MCF 10A (cell line): Measurements from ENCODE around the gene ODAD4. TPM values are rescaled to one million over a fixed set of nuclear protein-coding genes. Genes with fewer than 3 reads are reported as not detected.

Experiments
- BruUV-seq: library from RNA; stranded (reverse); fragments of 400-500 nt; replicated peaks from 2 replicates; lab custom pipeline; 2021; lab: Mats Ljungman, UMichigan
- CTCF ChIA-PET: fragments of 300-600 bp; sonication (Branson Sonifier 250); formaldehyde crosslinking; extraction: SDS; loops from one replicate; lab custom pipeline; 2021; ENCODE audit warnings: antibody characterized with exemption, inconsistent platforms; lab: Yijun Ruan, JAX
- POLR2A ChIA-PET: fragments of 300-600, 350-650 bp; sonication (Branson Sonifier 250); formaldehyde crosslinking; extraction: SDS; loops from one replicate; lab custom pipeline; 2020; ENCODE audit warnings: antibody characterized with exemption, inconsistent platforms; lab: Yijun Ruan, JAX
- DNase-seq: peaks from one replicate; pipeline ENCODE4 v3.0.0-alpha.2; 2018; ENCODE audit not compliant: unreplicated experiment
- H3K27ac Mint-ChIP-seq: one replicate; pipeline ENCODE4 v1.8.0; 2022; ENCODE audit warnings: mild to moderate bottlenecking, low read depth, mixed read lengths; ENCODE audit not compliant: unreplicated experiment
- H3K27me3 Mint-ChIP-seq: one replicate; pipeline ENCODE4 v1.8.0; 2022; ENCODE audit warnings: mixed read lengths; ENCODE audit not compliant: insufficient read depth, unreplicated experiment
- H3K36me3 Mint-ChIP-seq: one replicate; pipeline ENCODE4 v1.8.0; 2022; ENCODE audit warnings: mild to moderate bottlenecking, moderate library complexity, mixed read lengths; ENCODE audit not compliant: insufficient read depth, unreplicated experiment
- H3K4me1 Mint-ChIP-seq: one replicate; pipeline ENCODE4 v1.8.0; 2022; ENCODE audit warnings: mixed read lengths; ENCODE audit not compliant: insufficient read depth, unreplicated experiment
- H3K4me3 Mint-ChIP-seq: one replicate; pipeline ENCODE4 v1.8.0; 2022; ENCODE audit warnings: mild to moderate bottlenecking, moderate library complexity, mixed read lengths; ENCODE audit not compliant: unreplicated experiment
- H3K9me3 Mint-ChIP-seq: one replicate; pipeline ENCODE4 v1.8.0; 2022; ENCODE audit warnings: mixed read lengths; ENCODE audit not compliant: unreplicated experiment
- CTCF ChIP-seq: fragments of 200-600 bp; IDR thresholded peaks from one replicate; pipeline ENCODE4 v1.8.0; 2022; ENCODE audit warnings: antibody characterized with exemption, mild to moderate bottlenecking; ENCODE audit not compliant: unreplicated experiment
- intact Hi-C: fragments of 100-400 bp; cut with micrococcal nuclease; formaldehyde crosslinking; loops from 2 replicates; pipeline ENCODE4 v1.14.1; 2022
- total RNA-seq: library from RNA; stranded (reverse); gene quantifications from 2 replicates; pipeline ENCODE4 v1.2.3, GENCODE V29; 2022

ODAD4 gene
- total RNA-seq, 1 experiment from 2014 or later, result 0.96 TPM

- ChIA-PET POLR2A (no interaction called here), CTCF (interaction anchor here (1.2 kb wide), 1 partner anchor 8 kb away, joined by 4 read pairs; no protein-coding TSS in a partner anchor)
- TF ChIP-seq CTCF, result no peak
- DNase-seq, result no peak
- Mint-ChIP-seq H3K4me1 (no peaks in the 10 kb centered on the region), H3K9me3 (no peaks in the 10 kb centered on the region), H3K4me3 (no peak overlapping the region), H3K27me3 (peaks cover 12% of the 10 kb centered on the region), H3K27ac (no peak overlapping the region), H3K36me3 (no peaks in the 10 kb centered on the region)
- BruUV-seq, result no TSS peak
- intact Hi-C loops, result no loop called here
Observed at GRCh38 chr17:41943492-41943891, 13.1 kb downstream of the ODAD4 start.

- ChIA-PET POLR2A (no interaction called here), CTCF (interaction anchor here (0.6 to 1.2 kb wide), 4 partner anchors 9 to 587 kb away, joined by 3 to 4 read pairs (median 4); no protein-coding TSS in a partner anchor)
- no peak for DNase-seq
- intact Hi-C loops, result no loop called here
- Mint-ChIP-seq H3K27ac (no peak overlapping the region), H3K4me3 (no peak overlapping the region), H3K4me1 (no peaks in the 10 kb centered on the region), H3K27me3 (peaks cover 7% of the 10 kb centered on the region), H3K36me3 (no peaks in the 10 kb centered on the region), H3K9me3 (no peaks in the 10 kb centered on the region)
- BruUV-seq, result no TSS peak
- TF ChIP-seq CTCF, result no peak
Observed at GRCh38 chr17:41944943-41945342, 14.5 kb downstream of the ODAD4 start.

GRCh38 chr17:41948762-41949460 is 18.5 kb downstream of the ODAD4 start:
- no peaks in the 10 kb centered on the region for H3K36me3 Mint-ChIP-seq
- H3K9me3 Mint-ChIP-seq, result no peaks in the 10 kb centered on the region
- ChIA-PET POLR2A (interaction anchor here (0.6 to 2.3 kb wide), 5 partner anchors 10 to 825 kb away, joined by 3 to 10 read pairs (median 3); partner anchors contain the start of genes ODAD4 and VPS25), CTCF (interaction anchor here (0.6 to 1.5 kb wide), 4 partner anchors 10 to 1198 kb away, joined by 3 to 4 read pairs (median 4); no protein-coding TSS in a partner anchor)
- no peaks in the 10 kb centered on the region for H3K27me3 Mint-ChIP-seq
- no TSS peak for BruUV-seq
- H3K4me3 Mint-ChIP-seq, result no peak overlapping the region
- no peak overlapping the region for H3K27ac Mint-ChIP-seq
- no peak for DNase-seq
- TF ChIP-seq CTCF, result no peak
- H3K4me1 Mint-ChIP-seq, result no peaks in the 10 kb centered on the region
- intact Hi-C loops, result no loop called here

DNA sequence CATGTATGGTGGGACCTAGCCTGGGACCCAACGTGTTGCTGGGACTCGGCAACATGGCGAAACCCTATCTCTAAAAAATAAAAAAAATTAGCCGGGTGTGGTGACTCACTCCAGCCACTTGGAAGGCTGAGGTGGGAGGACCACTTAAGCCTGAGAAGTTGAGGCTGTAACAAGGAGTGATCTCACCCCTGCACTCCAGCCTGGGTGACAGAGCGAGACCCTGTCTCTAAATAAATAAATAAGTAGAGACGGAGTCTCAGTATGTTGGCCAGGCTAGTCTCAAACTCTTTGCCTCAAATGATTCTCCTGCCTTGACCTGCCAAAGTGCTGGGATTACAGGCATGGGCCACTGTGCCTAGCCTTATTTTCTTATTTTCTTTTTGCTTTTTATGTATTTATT is 26.1 kb downstream of the ODAD4 start:
- POLR2A ChIA-PET, result no interaction called here
- H3K36me3 Mint-ChIP-seq, result no peaks in the 10 kb centered on the region
- H3K9me3 Mint-ChIP-seq, result no peaks in the 10 kb centered on the region
- no peak overlapping the region for H3K4me3 Mint-ChIP-seq
- intact Hi-C loops, result no loop called here
- no TSS peak for BruUV-seq
- no peaks in the 10 kb centered on the region for H3K4me1 Mint-ChIP-seq
- TF ChIP-seq CTCF, result no peak
- H3K27ac Mint-ChIP-seq, result no peak overlapping the region
- DNase-seq, result no peak
- CTCF ChIA-PET, result no interaction called here
- no peaks in the 10 kb centered on the region for H3K27me3 Mint-ChIP-seq
